Glomerular visceral epithelial cell (primary cell): ENCODE data around the gene MSRB3.

Source experiments
- DNase-seq: peaks from one replicate; pipeline ENCODE4 v3.0.0-alpha.2; 2016; ENCODE audit errors: extremely low spot score

MSRB3 gene

DNA sequence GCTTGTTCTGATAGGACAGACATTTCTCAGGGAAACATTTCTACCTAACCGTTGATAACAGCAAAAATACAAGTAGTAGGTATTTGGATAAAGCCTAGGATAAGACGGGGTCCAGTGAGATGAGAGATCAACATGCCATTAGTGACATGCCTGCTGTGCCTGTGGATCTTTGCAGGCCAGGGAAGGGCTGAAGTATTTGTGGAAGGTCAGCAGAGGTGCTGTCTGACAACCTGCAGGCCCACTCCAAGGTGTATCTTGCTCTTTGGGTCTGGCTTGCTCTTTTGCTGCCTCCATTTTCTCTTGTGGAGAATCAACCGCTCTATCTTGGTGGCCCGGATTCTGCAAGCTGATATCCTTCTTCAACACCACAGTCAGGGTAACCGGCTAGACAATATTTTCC, 46.7 kb downstream of the MSRB3 start:
- no peak for DNase-seq

DNA sequence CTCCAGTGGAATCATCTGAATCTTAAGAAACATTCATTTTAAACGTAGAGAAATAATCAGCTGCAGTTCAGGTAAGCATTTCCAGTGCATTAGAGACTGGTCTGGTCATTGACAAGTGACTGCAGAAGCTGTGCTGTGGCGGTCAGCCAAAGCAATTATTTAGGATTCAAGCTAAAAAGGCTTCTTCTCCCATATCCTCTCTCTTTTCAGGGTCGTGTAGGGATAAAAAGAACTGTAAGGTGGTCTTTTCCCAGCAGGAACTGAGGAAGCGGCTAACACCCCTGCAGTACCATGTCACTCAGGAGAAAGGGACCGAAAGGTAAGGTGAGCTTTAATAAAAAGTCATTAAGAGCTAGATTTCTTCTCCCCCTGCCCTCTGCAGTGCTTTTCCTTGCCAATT, 48.1 kb downstream of the MSRB3 start:
- no peak for DNase-seq

DNA sequence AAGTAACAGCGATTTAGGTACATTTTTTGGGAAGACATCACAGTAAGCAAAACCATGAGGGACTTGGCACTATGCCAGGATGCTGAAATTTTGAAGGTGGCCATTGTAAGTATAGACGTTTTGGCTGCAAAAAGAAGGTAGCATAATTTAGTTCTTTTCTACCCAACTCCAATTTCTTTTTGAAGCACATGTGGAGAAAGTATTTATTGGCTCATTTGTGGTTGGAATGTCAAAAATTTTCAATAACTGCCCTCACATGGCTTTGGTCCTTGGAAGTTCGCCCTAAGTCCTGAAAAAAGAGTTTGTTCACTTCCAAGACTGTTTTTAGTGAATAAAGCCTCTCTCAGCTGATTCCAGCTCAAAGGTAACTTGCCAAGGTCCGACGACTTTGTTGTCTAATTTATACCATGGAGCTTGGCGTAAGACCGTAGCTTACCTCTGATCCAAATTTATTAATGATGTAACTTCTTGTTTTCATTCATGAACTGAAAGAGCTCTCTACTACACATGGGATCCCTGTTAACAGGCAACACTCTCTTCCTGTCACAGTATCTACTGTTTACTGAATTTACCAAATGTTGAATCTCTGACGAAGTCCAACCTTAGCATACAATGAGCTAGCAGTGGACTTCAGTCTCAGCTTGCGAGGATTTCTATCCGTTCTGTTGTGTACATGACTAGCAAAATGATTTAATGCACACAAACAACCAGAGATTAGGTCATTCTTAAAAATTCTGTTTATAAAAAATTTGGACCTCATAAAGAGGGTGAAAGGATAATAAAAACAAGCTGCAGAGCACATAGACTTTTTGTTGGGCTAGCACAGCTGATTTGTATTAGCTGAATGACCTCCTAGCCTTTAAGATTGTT, 49.0 kb downstream of the MSRB3 start:
- no peak for DNase-seq

DNA sequence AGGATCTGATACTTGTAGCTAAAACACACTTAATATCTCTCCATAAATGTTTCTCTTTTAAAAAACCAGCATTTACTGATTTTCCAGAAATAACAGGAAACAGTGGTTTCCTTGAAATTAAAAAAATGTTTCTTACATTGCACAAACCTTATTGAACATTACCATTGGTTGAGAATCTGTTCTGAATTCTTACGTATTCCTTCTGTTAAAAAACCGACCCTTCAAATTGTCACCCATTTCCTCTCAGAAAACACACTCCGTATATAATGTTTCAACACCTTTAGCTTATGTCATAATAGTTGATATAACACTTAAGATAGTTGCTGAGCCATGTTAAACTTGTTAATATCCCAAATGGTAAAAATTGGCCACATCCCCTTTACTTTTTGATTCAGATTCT, 51.2 kb downstream of the MSRB3 start:
- no peak for DNase-seq

DNA sequence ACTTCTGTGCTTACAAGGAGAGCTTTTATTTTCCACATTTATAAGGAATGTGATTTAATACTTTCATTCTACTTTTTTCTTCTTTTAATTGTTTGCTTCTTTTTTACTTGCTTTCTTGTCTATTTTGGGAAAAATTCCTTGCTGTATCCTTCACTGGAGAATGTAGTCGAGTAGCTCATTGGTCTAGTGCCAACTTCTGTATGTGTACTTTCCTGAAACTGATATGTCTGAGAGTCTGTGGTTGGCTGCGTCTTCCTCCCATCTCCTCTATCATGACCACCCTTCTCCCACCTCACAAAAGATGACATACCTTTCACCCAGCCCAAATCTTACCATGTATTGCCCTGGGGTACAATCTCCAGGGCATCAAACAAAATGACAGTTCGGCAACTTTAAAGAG, 51.8 kb downstream of the MSRB3 start:
- DNase-seq = no peak

DNA sequence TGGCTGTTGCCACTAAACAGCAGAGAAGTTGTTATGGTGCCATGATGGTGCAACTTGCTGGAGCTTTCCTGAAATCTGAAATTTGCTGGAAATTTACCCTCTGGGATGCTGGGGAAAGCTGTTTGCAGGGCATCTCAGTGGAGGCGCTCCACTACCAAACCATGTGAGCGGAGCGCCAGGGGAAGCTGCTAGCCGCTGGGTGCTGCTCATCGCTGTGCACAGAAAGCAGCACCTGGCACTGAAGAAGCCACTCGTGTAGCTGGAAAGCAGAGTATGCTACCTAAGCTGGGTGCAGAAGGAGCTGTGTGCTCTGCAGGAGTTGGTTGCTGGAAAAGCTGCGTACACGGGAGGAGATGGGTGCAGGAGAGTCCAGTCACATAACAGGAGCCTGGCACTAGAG, 53.0 kb downstream of the MSRB3 start:
- DNase-seq = no peak

DNA sequence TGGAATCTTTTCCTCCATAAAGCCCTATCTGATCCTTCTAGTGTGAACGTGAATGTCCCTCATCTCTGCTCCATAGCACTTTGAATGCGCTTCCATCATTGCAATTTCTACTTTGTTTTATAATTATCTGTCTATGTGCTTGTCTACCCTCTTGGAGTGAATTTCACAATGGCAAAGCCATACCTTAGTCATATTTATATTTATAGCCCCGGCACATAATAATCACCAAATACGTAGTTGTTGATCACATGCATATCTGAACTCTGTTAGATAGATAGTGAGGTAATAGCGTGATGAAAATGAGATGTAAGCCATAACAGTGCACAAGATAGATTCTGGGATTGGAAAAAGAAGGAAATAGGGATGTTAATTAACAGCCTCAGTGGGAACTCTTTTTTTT, 55.2 kb downstream of the MSRB3 start:
- no peak for DNase-seq

DNA sequence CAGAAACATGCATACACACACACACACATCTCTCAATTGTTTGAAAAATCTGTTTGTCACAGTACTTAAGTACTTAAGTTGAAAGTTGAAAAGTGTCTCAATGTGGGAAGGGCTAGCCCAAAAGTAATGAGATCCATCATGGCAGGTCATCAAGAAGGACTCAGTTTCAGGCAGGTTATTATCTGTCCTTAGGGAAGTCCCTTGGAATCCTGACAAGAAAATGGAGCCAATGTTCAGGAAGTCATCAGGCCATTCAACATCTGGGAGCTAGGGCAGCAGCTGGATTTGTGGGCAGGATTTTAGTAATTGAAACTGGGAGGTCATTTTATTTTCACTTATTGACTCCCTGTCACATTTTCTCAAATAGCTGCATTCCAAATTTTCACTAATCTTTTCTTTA, 56.0 kb downstream of the MSRB3 start:
- DNase-seq = no peak

DNA sequence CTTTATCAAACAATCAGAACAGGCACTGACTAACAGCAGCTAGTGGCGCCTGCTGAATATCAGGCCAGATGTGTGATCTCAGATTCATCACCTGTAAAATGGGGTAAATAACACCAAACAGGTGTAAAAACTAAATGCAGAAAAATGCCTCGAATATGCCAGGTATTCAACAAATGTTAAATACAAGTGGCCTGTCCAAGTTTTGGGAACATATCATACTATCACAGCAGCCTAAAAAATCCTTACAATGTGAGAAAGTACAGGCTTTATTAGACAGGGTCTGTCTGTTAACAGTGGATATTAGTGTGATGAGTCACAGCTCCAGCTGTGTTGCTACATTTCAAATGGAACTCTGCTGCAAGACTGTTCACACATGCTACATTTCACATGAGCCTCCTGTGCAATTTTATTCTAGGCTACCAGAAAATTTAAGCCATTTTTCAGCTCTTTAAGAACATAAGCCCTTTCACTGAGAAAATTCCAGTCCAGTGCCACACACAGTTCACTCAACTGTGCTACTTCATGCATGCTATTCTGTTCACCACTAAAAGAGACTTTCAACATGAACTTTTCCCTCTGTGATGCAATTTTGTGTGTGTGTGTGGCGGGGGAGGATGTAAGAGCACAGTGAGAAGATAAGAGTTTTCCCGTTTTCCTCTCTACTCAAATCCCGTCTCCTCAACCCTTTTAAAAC, 56.7 kb downstream of the MSRB3 start:
- peak; percentile 51 for DNase-seq

DNA sequence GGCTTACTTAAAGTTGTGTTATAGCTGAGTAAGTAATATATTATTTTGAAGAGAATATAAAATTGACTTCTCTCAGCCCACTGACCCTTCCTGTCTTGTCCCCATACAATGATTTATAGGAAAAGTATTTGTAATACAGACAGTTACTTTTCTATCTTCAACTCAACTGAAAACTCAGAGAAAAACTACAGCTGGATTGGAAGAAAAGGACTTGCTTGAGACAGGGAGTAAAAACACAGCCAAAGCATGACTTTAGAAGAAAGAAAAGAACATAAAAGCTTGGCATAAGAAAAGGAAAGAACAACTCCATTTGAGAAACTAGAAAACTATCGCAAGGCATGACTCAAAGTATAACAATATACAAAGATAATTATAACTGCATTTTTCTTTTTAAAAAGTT, 57.5 kb downstream of the MSRB3 start:
- no peak for DNase-seq

DNA sequence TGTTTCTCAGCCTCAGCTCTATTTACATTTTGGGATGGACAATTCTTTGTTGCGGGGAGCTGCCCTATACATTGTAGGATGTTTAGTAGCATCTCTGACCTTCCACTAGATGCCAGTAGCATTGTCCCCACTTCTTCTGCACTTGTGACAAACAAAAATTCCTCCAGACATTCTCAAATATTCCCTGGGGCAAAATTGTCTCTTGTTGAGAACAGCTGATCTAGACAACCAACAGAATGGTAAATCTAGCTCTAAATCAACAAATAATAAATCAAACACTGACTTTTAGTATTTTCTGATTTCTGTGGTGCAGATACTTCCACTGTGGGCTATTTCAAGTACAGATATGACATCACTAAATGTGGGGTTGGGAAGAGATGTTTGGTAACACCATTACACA, 60.7 kb downstream of the MSRB3 start:
- no peak for DNase-seq

DNA sequence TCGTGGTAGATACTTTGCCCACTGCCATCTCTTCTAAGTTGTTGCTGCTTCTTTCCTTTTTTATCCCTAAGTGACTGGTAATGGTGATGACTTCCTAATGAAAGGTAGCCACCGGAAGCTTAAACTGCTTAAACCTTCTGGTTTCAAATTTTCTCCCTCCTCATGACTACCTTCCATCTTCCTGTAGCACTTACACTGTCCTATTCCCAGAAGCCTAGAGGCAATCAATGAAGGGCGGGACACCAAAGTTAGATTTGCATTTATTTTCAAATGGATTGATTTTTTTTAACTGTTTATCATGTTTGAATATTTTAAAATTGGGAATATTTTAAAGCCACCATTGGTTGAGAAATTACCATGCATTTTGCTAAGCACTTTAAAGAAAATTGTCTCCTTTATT, 64.7 kb downstream of the MSRB3 start:
- DNase-seq = no peak

DNA sequence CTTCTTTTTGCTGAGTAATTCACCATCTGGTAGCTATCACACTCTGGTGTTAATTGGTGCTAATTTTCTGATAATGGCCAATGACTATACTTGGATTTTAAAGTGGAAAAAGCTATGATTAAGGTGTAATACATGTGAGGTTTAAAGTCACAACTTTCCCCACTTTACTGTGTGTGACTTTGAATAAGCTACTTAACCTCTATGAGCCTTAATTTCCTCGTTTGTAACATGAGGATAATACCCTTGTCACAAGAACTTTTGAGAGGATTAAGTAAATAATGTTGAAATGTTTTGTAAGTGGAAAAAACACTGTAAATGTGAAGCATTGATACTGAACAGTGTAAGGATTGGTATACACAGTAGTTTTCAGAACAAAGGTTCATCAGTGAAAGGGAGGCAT, 65.3 kb downstream of the MSRB3 start:
- no peak for DNase-seq

DNA sequence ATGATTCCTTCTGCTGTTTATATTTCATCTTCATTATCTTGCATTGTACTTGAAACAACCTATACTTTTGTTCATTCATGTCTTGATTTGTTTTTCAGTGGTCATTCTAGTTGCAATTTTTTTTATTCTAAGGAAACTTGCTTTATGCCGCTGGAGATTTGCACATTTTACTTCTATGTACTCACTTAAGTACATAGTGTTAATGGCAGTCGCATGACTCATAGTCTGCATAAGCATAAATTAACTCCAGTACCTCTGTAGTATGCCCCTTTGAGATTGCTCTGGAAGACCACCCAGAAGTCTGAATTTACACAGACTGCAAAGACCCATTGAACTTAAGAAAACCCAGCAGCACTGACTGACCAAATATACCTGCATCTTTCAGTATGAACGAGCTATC, 77.0 kb downstream of the MSRB3 start:
- no peak for DNase-seq

DNA sequence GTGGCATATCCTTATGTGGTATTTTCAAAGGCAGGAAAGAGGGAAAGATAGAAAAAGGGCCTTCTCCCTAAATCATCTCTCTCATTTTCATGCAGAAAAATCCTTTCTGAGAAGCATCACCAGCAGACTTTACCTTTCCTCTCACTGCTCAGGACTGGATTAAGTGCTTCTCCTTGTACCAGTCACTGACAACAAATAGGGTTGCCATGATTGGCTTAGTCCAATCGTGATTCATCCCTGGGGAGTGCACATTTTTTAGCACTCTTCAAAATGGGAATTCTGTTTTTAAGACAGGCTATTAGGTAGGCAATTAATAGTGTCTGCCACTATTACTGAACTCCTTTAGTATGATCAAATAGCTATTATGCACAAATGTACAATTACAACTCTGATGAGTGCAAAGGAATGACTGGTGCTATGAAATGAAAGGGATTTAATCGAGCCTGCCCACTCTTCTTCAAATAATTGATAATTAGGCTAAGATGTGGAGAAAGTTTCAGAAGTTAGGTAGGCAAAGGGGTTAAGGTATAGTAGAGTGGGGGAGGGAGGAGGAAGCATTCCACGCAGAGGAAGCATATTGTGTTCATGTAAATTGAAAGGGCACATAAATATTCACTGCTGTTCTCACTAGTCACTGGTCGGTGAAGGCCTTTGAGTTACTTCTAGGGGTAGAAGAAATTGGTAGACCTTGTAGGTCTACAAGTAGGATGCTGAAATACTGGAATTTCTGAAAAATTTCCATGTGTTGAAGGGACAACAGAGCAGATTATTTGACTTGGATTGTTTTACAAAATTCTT, 84.0 kb downstream of the MSRB3 start:
- no peak for DNase-seq

DNA sequence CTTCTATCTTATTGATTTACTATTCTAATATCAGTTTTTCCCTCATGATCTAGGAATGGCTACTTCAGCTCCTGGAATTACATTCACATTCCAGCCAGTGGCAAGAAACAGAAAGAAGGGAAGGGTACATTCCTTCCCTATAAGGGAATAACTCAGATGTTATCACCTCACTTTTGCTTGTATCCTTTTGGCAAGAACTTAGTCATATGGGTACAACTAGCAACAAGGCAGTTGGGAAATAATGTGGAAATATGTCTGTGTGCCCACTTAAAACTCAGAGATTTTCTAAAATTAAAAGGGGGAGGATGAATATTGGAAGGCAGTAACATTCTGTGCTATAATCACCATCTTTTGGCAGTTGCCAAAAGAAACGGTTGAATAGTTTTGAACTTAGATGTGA, 85.6 kb downstream of the MSRB3 start:
- DNase-seq = no peak

DNA sequence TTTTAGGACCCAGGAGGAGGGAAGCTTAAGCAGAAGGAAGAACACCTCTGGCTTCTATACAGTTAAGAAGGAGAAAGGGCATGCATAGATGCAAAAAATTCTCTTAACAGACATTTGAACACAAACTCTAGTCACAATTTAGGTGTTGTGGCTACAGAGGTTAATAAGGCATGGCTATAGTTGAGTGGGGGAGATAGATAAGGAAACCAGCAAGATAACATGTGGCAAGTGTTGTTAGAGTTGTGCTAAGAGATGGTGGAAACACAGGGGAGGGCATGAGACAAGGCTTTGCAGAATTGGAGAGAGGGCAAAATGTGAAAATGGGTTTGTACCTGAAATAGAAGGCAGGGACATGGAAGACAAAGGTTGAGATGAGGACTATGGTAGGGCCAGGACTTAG, 88.9 kb downstream of the MSRB3 start:
- DNase-seq = no peak

DNA sequence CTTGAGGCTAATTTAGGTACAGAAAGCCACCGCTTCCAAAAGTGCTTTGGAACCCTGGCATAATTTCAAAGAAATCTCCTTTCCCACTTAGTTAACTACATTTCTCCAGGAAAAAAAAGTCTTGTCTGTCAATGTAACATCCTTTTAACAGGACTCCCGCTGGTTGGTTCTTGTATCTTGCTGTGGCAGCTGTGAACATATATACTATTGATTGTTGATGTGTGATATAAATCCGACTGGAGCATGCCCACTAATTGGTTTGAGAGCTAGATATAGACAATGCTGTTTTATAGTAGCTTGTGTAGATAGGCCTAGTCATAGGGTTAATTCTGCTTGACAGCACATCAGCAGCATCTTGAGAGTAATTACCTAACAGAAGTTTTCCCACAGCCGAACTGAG, 89.6 kb downstream of the MSRB3 start:
- peak; percentile 2 for DNase-seq

DNA sequence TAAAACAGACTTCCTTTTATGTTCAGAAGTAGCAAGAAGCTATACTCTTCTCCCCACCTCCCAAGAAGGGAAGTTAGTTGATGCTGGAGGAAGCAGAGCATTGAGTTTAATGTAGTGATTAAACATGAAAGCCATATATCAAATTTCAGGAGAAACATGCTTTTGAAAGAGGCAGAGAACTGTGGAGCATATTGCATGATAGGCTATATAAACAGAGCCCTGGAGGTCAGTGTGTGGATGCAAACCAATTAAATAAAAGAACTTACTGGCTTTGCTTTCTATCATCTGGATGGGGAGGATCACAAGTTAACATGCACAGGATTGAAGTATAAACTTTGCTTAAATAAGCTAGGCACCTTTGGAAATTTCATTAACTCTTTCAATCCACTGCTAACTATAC, 94.1 kb downstream of the MSRB3 start:
- DNase-seq = no peak

DNA sequence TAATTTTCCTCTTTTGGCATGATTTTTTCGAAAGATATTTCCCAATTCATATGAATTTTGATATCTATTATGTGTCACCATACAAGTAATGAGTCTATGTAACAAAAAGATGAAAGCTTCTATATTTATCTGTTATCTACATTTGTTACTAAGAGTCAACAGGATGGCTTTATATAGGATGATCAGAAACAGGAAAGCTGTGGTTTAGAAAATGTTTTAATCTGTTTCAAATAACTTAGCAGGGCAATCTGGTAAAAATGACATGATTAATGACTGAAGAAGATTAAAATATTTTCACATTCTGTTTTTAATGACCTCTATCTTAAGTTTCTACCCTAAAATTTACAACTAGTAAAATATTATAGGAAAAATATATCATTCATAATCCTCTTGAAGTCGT, 105.8 kb downstream of the MSRB3 start:
- no peak for DNase-seq

DNA sequence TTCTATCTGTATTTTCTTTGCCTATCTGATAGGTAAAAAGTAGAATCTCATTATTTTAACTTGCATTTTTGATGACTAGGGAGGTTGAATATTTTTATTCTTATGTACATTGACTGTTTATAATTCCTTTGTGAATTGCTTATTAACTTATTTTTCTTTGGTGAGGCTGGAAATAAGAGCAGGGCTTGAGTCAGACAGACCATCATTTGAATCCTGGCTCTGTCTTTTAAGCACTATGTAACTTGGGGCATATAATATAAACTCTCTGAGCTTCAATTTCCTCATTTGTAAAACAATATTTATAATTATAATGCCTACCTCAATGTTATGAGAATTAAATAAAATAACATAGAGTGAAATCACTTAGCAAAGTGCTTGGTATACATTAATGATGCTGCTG, 108.9 kb downstream of the MSRB3 start:
- no peak for DNase-seq

DNA sequence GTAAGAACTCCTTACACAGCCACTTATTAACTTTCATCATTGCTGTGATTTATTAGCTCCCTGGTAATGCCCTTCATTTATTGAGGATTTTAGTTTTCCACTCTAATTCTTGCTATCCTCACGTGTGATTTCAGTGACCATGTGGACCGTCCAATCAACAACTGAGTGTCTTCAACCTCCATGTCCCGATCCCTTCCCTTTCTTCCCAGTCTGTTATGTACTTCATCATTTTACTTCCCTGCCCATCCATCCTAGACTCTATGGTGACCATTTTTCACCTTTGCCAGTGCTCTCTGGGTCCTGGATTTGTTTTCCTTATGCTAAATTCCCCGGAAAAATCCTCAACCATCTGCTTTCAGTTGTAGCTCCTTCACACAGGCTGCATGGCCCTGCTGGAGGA, 111.0 kb downstream of the MSRB3 start:
- no peak for DNase-seq

DNA sequence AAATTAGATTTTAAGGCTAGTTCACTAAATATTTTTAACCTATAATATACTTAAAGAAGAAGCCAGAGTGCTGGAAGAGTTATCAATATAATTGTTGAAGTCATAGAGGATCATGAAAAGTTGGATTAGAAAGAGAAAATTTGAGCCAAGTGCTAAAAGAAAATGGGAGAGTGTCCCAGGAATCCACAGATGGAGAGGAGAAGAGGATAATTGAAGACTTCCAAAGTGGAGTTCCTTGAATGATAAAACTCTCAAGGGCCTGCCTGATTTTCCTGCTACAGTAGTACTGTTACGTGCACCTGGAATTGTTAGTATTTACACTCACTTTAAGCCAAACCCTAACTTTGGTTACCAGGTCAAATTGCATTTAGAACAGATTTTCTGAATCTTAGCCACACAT, 113.2 kb downstream of the MSRB3 start:
- DNase-seq = no peak
